ENCODE measurements around the gene PLCE1. TPM values are rescaled to one million over a fixed set of nuclear protein-coding genes. Genes with fewer than 3 reads are reported as not detected.

Gene PLCE1
- total and polyA plus RNA-seq, 2 of the 13 experiments (the other 11 are each of a cell fraction or from before 2014, with no cell fraction given): 0.04 TPM; not detected in 1

DNA sequence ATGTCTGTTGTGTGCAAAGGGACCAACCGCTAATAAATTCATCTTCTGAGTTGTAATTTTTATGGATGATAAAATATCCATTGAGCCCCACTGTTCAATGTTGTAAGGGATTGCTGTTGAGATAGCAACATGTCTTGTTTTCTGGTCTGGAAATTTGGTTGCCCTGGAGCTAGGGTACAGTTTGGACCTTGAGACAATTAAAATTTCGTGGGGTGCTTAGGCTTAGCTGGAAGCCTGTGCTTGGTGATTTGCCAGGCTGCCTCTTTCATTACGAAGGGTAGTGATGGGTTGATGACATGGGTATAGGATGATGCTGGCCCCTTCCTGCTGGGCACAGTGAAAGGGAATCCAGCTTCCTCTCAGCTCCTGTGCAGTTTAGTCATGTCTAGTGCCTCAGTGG is 43.6 kb downstream of the PLCE1 start:
- no peak overlapping the region for H3K4me2 ChIP-seq (ENCODE audit: low read depth, low read length)
- H3K27ac ChIP-seq (ENCODE audit: extremely low read length, insufficient read depth, low read length): no peak overlapping the region
- no peaks in the 10 kb centered on the region for H4K20me1 ChIP-seq (ENCODE audit: insufficient read depth, low read length)
- ChIA-PET CTCF (ENCODE audit: low intra/inter-chr PET ratio, low total read pairs) (no interaction called here), POLR2A (no interaction called here)
- intact Hi-C loops (cut with micrococcal nuclease; ENCODE audit: unreplicated experiment) (no loop called here), in situ Hi-C loops (cut with HindIII; ENCODE audit: extremely low pct_ligation_motif_present, low pct_unique_long_range_greater_than_20kb) (no loop called here)
- FAIRE-seq: no peak
- TF ChIP-seq ZBTB38 (CRISPR knock-in tag; IDR thresholded peaks at IDR 0.05): no peak
- H3K9me3 ChIP-seq (ENCODE audit: low read length): no peaks in the 10 kb centered on the region
- H3K27me3 ChIP-seq (ENCODE audit: control insufficient read depth in 1 of 2, insufficient read depth in 2 of 2, low read length in 2 of 2): no peaks in the 10 kb centered on the region
- H3K36me3 ChIP-seq (replicated peaks in 1 of 2; ENCODE audit: control insufficient read depth in 1 of 2, insufficient read depth in 2 of 2, low read length in 2 of 2): no peaks in the 10 kb centered on the region
- no peaks in the 10 kb centered on the region for H3K79me2 ChIP-seq (ENCODE audit: insufficient read depth, low read length)
- no peak overlapping the region for H3K4me3 ChIP-seq (replicated peaks in 1 of 3; ENCODE audit: insufficient read depth in 1 of 3, low read depth in 2 of 3, low read length in 3 of 3)
- no peak for DNase-seq (ENCODE audit: low spot score)
- no peak overlapping the region for H3K9ac ChIP-seq (ENCODE audit: insufficient read depth, low read depth, low read length)
- H3K4me1 ChIP-seq (ENCODE audit: insufficient read depth, low read length): no peaks in the 10 kb centered on the region
- no TSS peak for BruUV-seq (replicated peaks)
- WGBS (ENCODE audit: low lambda C conversion rate): 24% methylated on average over 3 of the region's 3 CpGs
- H2AFZ ChIP-seq (ENCODE audit: low read length): no peak overlapping the region
- ATAC-seq: no peak

DNA sequence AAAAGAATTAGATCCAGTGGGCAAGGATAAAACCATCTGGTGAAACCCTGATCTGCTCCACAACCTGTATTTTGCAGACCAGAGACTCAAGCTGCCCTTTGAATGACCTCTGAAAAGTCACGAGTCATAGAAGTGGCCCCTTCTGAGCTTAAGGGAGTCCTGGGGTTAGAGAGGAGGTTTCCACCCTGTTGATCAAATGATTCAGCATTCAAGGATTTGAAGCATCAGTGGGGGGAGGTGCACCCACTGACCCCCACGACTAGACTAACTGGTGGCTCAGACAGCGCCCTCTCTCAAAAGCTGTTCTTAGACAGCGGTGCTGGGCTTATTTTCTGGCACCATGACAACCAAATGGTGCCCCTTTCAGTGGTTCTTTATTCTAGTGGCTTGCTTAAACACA is 44.3 kb downstream of the PLCE1 start:
- Histone ChIP-seq H3K36me3 (replicated peaks in 1 of 2; ENCODE audit: control insufficient read depth in 1 of 2, insufficient read depth in 2 of 2, low read length in 2 of 2) (no peaks in the 10 kb centered on the region), H3K27me3 (ENCODE audit: control insufficient read depth in 1 of 2, insufficient read depth in 2 of 2, low read length in 2 of 2) (no peaks in the 10 kb centered on the region), H3K79me2 (ENCODE audit: insufficient read depth, low read length) (no peaks in the 10 kb centered on the region), H3K9me3 (ENCODE audit: low read length) (no peaks in the 10 kb centered on the region), H2AFZ (ENCODE audit: low read length) (no peak overlapping the region), H3K4me2 (ENCODE audit: low read depth, low read length) (no peak overlapping the region), H3K4me3 (replicated peaks in 1 of 3; ENCODE audit: insufficient read depth in 1 of 3, low read depth in 2 of 3, low read length in 3 of 3) (no peak overlapping the region), H3K4me1 (ENCODE audit: insufficient read depth, low read length) (no peaks in the 10 kb centered on the region), H3K9ac (ENCODE audit: insufficient read depth, low read depth, low read length) (no peak overlapping the region), H3K27ac (ENCODE audit: extremely low read length, insufficient read depth, low read length) (no peak overlapping the region), H4K20me1 (ENCODE audit: insufficient read depth, low read length) (no peaks in the 10 kb centered on the region)
- 15% methylated on average over 4 of the region's 4 CpGs for WGBS (ENCODE audit: low lambda C conversion rate)
- ChIA-PET CTCF (ENCODE audit: low intra/inter-chr PET ratio, low total read pairs) (no interaction called here), POLR2A (no interaction called here)
- intact Hi-C loops (cut with micrococcal nuclease; ENCODE audit: unreplicated experiment): no loop called here
- in situ Hi-C loops (cut with HindIII; ENCODE audit: extremely low pct_ligation_motif_present, low pct_unique_long_range_greater_than_20kb): no loop called here
- DNase-seq (ENCODE audit: low spot score) (no peak), FAIRE-seq (no peak), ATAC-seq (no peak)
- TF ChIP-seq SP4 (CRISPR knock-in tag; IDR thresholded peaks at IDR 0.05) (no peak), NR3C1 (CRISPR knock-in tag; IDR thresholded peaks at IDR 0.05) (no peak), DNMT3B (CRISPR knock-in tag; conservative IDR thresholded peaks at IDR 0.05) (no peak), ZNF546 (CRISPR knock-in tag; conservative IDR thresholded peaks at IDR 0.05) (no peak), ZNF292 (CRISPR knock-in tag; IDR thresholded peaks at IDR 0.05; ENCODE audit: borderline replicate concordance, low read depth) (no peak), SALL2 (CRISPR knock-in tag; IDR thresholded peaks at IDR 0.05) (no peak)
- TF ChIP-seq, protein P1, sequence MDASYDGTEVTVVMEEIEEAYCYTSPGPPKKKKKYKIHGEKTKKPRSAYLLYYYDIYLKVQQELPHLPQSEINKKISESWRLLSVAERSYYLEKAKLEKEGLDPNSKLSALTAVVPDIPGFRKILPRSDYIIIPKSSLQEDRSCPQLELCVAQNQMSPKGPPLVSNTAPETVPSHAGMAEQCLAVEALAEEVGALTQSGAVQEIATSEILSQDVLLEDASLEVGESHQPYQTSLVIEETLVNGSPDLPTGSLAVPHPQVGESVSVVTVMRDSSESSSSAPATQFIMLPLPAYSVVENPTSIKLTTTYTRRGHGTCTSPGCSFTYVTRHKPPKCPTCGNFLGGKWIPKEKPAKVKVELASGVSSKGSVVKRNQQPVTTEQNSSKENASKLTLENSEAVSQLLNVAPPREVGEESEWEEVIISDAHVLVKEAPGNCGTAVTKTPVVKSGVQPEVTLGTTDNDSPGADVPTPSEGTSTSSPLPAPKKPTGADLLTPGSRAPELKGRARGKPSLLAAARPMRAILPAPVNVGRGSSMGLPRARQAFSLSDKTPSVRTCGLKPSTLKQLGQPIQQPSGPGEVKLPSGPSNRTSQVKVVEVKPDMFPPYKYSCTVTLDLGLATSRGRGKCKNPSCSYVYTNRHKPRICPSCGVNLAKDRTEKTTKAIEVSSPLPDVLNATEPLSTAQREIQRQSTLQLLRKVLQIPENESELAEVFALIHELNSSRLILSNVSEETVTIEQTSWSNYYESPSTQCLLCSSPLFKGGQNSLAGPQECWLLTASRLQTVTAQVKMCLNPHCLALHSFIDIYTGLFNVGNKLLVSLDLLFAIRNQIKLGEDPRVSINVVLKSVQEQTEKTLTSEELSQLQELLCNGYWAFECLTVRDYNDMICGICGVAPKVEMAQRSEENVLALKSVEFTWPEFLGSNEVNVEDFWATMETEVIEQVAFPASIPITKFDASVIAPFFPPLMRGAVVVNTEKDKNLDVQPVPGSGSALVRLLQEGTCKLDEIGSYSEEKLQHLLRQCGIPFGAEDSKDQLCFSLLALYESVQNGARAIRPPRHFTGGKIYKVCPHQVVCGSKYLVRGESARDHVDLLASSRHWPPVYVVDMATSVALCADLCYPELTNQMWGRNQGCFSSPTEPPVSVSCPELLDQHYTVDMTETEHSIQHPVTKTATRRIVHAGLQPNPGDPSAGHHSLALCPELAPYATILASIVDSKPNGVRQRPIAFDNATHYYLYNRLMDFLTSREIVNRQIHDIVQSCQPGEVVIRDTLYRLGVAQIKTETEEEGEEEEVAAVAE (CRISPR knock-in tag; IDR thresholded peaks at IDR 0.05; ENCODE audit: borderline replicate concordance): no peak
- TF ChIP-seq, protein P2, sequence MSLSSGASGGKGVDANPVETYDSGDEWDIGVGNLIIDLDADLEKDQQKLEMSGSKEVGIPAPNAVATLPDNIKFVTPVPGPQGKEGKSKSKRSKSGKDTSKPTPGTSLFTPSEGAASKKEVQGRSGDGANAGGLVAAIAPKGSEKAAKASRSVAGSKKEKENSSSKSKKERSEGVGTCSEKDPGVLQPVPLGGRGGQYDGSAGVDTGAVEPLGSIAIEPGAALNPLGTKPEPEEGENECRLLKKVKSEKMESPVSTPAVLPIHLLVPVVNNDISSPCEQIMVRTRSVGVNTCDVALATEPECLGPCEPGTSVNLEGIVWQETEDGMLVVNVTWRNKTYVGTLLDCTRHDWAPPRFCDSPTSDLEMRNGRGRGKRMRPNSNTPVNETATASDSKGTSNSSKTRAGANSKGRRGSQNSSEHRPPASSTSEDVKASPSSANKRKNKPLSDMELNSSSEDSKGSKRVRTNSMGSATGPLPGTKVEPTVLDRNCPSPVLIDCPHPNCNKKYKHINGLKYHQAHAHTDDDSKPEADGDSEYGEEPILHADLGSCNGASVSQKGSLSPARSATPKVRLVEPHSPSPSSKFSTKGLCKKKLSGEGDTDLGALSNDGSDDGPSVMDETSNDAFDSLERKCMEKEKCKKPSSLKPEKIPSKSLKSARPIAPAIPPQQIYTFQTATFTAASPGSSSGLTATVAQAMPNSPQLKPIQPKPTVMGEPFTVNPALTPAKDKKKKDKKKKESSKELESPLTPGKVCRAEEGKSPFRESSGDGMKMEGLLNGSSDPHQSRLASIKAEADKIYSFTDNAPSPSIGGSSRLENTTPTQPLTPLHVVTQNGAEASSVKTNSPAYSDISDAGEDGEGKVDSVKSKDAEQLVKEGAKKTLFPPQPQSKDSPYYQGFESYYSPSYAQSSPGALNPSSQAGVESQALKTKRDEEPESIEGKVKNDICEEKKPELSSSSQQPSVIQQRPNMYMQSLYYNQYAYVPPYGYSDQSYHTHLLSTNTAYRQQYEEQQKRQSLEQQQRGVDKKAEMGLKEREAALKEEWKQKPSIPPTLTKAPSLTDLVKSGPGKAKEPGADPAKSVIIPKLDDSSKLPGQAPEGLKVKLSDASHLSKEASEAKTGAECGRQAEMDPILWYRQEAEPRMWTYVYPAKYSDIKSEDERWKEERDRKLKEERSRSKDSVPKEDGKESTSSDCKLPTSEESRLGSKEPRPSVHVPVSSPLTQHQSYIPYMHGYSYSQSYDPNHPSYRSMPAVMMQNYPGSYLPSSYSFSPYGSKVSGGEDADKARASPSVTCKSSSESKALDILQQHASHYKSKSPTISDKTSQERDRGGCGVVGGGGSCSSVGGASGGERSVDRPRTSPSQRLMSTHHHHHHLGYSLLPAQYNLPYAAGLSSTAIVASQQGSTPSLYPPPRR (CRISPR knock-in tag; IDR thresholded peaks at IDR 0.05; ENCODE audit: borderline replicate concordance): no peak
- no TSS peak for BruUV-seq (replicated peaks)
